Heart left ventricle (tissue), 16 donors: ENCODE data around the gene PLAGL2. TPM values are rescaled to one million over a fixed set of nuclear protein-coding genes. Genes with fewer than 3 reads are reported as not detected.
A peak's percentile ranks its signal among the peaks of the same experiment; 100 is the strongest.

Experiments used
- ATAC-seq, 4 donors: fragments of 200-7000 bp; cut with Tn5 transposase; one replicate each; pipeline ENCODE4 v1.9.1; 2020 to 2022; ENCODE audit warnings: moderate library complexity in 4 of 4, mild to moderate bottlenecking in 3 of 4, moderate number of reproducible peaks in 1 of 4
- DNase-seq, 5 donors: peaks; one replicate each; pipeline ENCODE4 v3.0.0-alpha.2; 2020
- H3K27ac ChIP-seq, 12 donors: fragments of 200-600 bp; sonication (generic) in 4 of 12; one replicate each; pipeline versions ENCODE4 v1.5.0 to v1.8.0; 2016 to 2022; ENCODE audit warnings: mild to moderate bottlenecking in 2 of 12
- H3K27me3 ChIP-seq, 9 donors: fragments of 200-600 bp; sonication (generic) in 2 of 9; one replicate each; pipeline versions ENCODE4 v1.5.1 to v1.8.0; 2016 to 2022; ENCODE audit warnings: mild to moderate bottlenecking in 3 of 9
- H3K36me3 ChIP-seq, 9 donors: fragments of 200-600 bp; sonication (generic) in 2 of 9; one replicate each; pipeline versions ENCODE4 v1.5.0 to v1.8.0; 2018 to 2022; ENCODE audit warnings: mild to moderate bottlenecking in 2 of 9
- H3K4me1 ChIP-seq, 12 donors: fragments of 200-600 bp; sonication (generic) in 4 of 12; one replicate each; pipeline versions ENCODE4 v1.5.0 to v1.8.0; 2016 to 2022; ENCODE audit warnings: mild to moderate bottlenecking in 3 of 12
- H3K4me3 ChIP-seq, 12 donors: fragments of 200-600 bp; sonication (generic) in 4 of 12; one replicate each; pipeline versions ENCODE4 v1.5.0 to v1.8.0; 2017 to 2022; ENCODE audit warnings: mild to moderate bottlenecking in 9 of 12, moderate library complexity in 4 of 12
- H3K9me3 ChIP-seq, 12 donors: fragments of 200-600 bp; sonication (generic) in 4 of 12; one replicate each; pipeline versions ENCODE4 v1.5.0 to v1.8.0; 2016 to 2022; ENCODE audit warnings: mild to moderate bottlenecking in 1 of 12
- POLR2A ChIP-seq, 2 donors: fragments of 450-650 bp; IDR thresholded peaks; one replicate each; pipeline ENCODE4 v1.6.1; 2017; ENCODE audit warnings: antibody characterized with exemption in 2 of 2, mild to moderate bottlenecking in 2 of 2, moderate library complexity in 2 of 2
- WGBS, 4 donors: extraction: QIAGEN DNeasy Blood & Tissue Kit in 2 of 4; methylation state at CpG; one replicate each; pipeline versions ENCODE4 v1.1.5 to v1.1.7; 2013 to 2018; 5-methylcytosine and 5-hydroxymethylcytosine counted together
- intact Hi-C, 10 donors: fragments of 100-400 bp; cut with DNase I; formaldehyde crosslinking; loops; one replicate each; pipeline versions ENCODE4 v1.11.1 to v1.14.2; 2022
- polyA plus RNA-seq, 2 donors: library from polyadenylated mRNA; stranded (reverse); fragments of 200-250 nt; gene quantifications; one replicate each; pipeline ENCODE4 v1.2.3, GENCODE V29; 2013
- total RNA-seq, 9 donors: library from RNA; depleted of rRNA in 2 of 9; stranded (reverse); fragments of >200 nt in 2 of 9; fragmentation: NEBNext Ultra II Directional in 3 of 9; extraction: Animal tissue kit (Norgen Biotek cat#: 25700) in 3 of 9; gene quantifications; one replicate each; pipeline versions ENCODE4 v1.1.0 to v1.2.4, GENCODE V29; 2016 to 2023
- TF ChIP-seq, protein P1 (sequence below), 12 donors: fragments of 200-600 bp; sonication (generic) in 4 of 12; IDR thresholded peaks; one replicate each; pipeline versions ENCODE4 v1.5.0 to v1.8.0; 2018 to 2022; ENCODE audit warnings: antibody characterized with exemption in 12 of 12, mild to moderate bottlenecking in 5 of 12
- donor health status: ischemic (EF 13 %, LVEDD 7.1; RV severe dilation, severe dysfunction).
- donor health status: healthy with polysubstance abuse.
- donor health status: DM: no; HTN: yes; CAD: no.
- donor health status: DM: no; HTN: no; CAD: no.
- donor health status: ischemic (EF 25% LVEDD 6.9; RV normal size, moderate dysfunction).
- donor health status: ischemic (EF 25% LVEDD 5.7; RV mildly dilated, moderate dysfunction).
- donor health status: healthy.
- donor health status: DM: yes; HTN: yes; CAD: no.
- donor health status: ischemic (EF 35%, LVEDD 5.7; RV mildly dilated, moderate dysfunction).
- donor health status: nonischemic (EF 11% LVEDD 7.7; RV severe dilation, severe dysfunction).
- donor health status: DM: yes; HTN: yes; CAD: no.
- donor health status: PGD.
- donor health status: ischemic (EF 29% LVEDD 5.4; RV normal size, mild dysfunction).
- donor health status: nonischemic (EF 23%, LVEDD 6.1; RV moderate dilation, normal function).

PLAGL2 gene
- total and polyA plus RNA-seq, 11 donors, result 4.0 to 9.9 (median 6.3) TPM

GRCh38 chr20:32209850-32210605 is 2.5 kb upstream of the PLAGL2 start:
- Histone ChIP-seq H3K27ac (no peak overlapping the region), H3K9me3 (no peaks in the 10 kb centered on the region), H3K4me3 (no peak overlapping the region), H3K27me3 (no peaks in the 10 kb centered on the region), H3K36me3 (peaks cover 0 to 49% (median 27%) of the 10 kb centered on the region in 9 donors), H3K4me1 (peaks cover 3 to 35% (median 28%) of the 10 kb centered on the region in 12 donors)
- ATAC-seq (no peak), DNase-seq (no peak)
- intact Hi-C loops, result loop anchor here in 5 of 10 donors (5.0 to 10.0 kb wide), 3 partner anchors 103 to 272 kb away; partner anchors contain the start of genes TM9SF4 (in 3 of the 5) and ASXL1 (in 1 of the 5)
- WGBS, 4 donors, result 82 to 87% (median 83%) methylated on average over 9 of the region's 9 CpGs
- no peak for TF ChIP-seq POLR2A (IDR thresholded peaks at IDR 0.05)
- TF ChIP-seq, protein P1, sequence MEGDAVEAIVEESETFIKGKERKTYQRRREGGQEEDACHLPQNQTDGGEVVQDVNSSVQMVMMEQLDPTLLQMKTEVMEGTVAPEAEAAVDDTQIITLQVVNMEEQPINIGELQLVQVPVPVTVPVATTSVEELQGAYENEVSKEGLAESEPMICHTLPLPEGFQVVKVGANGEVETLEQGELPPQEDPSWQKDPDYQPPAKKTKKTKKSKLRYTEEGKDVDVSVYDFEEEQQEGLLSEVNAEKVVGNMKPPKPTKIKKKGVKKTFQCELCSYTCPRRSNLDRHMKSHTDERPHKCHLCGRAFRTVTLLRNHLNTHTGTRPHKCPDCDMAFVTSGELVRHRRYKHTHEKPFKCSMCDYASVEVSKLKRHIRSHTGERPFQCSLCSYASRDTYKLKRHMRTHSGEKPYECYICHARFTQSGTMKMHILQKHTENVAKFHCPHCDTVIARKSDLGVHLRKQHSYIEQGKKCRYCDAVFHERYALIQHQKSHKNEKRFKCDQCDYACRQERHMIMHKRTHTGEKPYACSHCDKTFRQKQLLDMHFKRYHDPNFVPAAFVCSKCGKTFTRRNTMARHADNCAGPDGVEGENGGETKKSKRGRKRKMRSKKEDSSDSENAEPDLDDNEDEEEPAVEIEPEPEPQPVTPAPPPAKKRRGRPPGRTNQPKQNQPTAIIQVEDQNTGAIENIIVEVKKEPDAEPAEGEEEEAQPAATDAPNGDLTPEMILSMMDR (IDR thresholded peaks at IDR 0.05), result no peak

DNA sequence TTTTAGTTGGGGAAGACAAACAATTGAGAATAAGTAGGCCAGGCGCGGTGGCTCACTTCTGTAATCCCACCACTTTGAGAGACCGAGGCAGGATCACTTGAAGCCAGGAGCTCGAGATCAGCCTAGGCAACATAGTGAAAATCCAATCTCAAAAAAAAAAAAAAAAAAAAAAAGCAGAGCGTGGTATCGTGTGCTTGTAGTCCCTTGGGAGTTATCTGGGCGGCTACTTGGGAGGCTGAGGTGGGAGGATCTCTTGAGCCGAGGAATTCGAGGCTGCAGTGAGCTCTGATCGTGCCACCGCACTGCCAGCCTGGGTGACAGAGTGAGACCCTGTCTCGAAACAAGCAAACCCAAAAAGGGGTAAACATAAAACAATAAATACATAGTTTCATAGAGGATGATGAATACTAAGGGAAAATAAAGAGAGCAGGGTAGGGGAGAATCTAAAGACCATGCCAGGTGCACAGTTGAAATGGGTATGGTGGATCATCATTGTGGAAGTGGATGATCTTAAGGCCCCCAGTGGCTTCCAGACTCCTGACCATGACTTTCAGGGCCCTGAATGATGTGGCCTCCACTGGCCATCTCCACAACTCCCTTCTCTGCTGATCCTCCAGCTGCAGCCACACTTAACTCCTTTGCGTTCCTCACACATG is 1.1 kb upstream of the PLAGL2 start:
- no peaks in the 10 kb centered on the region for H3K27me3 ChIP-seq
- no peaks in the 10 kb centered on the region for H3K9me3 ChIP-seq
- peak overlapping the region in 9 of 12 donors; percentile 85 to 99 (median 93) for H3K27ac ChIP-seq
- H3K4me3 ChIP-seq, result peak overlapping the region in 11 of 12 donors; percentile 70 to 99 (median 97)
- intact Hi-C loops, result loop anchor here in 5 of 10 donors (5.0 to 10.0 kb wide), 3 partner anchors 101 to 274 kb away; partner anchors contain the start of genes TM9SF4 (in 3 of the 5) and ASXL1 (in 1 of the 5)
- 56 to 70% (median 63%) methylated on average over 13 of the region's 13 CpGs for WGBS, 4 donors
- H3K36me3 ChIP-seq, result peaks cover 0 to 45% (median 22%) of the 10 kb centered on the region in 9 donors
- ATAC-seq, result no peak
- no peak for DNase-seq
- no peak for TF ChIP-seq POLR2A (IDR thresholded peaks at IDR 0.05)
- TF ChIP-seq, protein P1 (IDR thresholded peaks at IDR 0.05), result no peak
- peaks cover 7 to 49% (median 37%) of the 10 kb centered on the region in 12 donors for H3K4me1 ChIP-seq

- intact Hi-C loops, result loop anchor here in 5 of 10 donors (1.0 to 10.0 kb wide), 5 partner anchors 96 to 275 kb away; partner anchors contain the start of genes TM9SF4 (in 3 of the 5) and ASXL1 (in 2 of the 5)
- peak overlapping the region; percentile 85 to 99 (median 93) for H3K27ac ChIP-seq
- ATAC-seq (peak in 2 of 4 donors; percentile 0 to 1), DNase-seq (no peak)
- H3K36me3 ChIP-seq, result peaks cover 0 to 37% (median 17%) of the 10 kb centered on the region in 9 donors
- 2 to 5% (median 3%) methylated on average over 29 to 40 of the region's 40 CpGs for WGBS, 4 donors
- H3K4me1 ChIP-seq, result peaks cover 10 to 66% (median 53%) of the 10 kb centered on the region in 12 donors
- H3K4me3 ChIP-seq, result peak overlapping the region; percentile 70 to 99 (median 96)
- TF ChIP-seq POLR2A (IDR thresholded peaks at IDR 0.05), result no peak
- TF ChIP-seq, protein P1 (IDR thresholded peaks at IDR 0.05), result no peak
- no peaks in the 10 kb centered on the region for H3K9me3 ChIP-seq
- H3K27me3 ChIP-seq, result no peaks in the 10 kb centered on the region
Observed at GRCh38 chr20:32206760-32207625, 550 bp downstream of the PLAGL2 start.
